Ishikawa (cell line): ENCODE data around the gene GNA14.

ENCODE experiments used
- CEBPB ChIP-seq: IDR thresholded peaks from 2 replicates; pipeline ENCODE4 v1.6.1; 2012
- CREB1 ChIP-seq: IDR thresholded peaks from 2 replicates; pipeline ENCODE4 v1.6.1; 2012; ENCODE audit warnings: low read depth
- EGR1 ChIP-seq: IDR thresholded peaks from 2 replicates; pipeline ENCODE4 v1.6.1; 2012
- EP300 ChIP-seq: IDR thresholded peaks from 2 replicates; pipeline ENCODE4 v1.6.1; 2012; ENCODE audit warnings: borderline replicate concordance
- FOXM1 ChIP-seq: IDR thresholded peaks from 2 replicates; pipeline ENCODE4 v1.6.1; 2012; ENCODE audit warnings: low read depth, borderline replicate concordance
- MAX ChIP-seq: IDR thresholded peaks from 2 replicates; pipeline ENCODE4 v1.6.1; 2012
- NFIC ChIP-seq: IDR thresholded peaks from 2 replicates; pipeline ENCODE4 v1.6.1; 2012
- RAD21 ChIP-seq: IDR thresholded peaks from 2 replicates; pipeline ENCODE4 v1.6.1; 2012; ENCODE audit warnings: low read depth
- REST ChIP-seq: IDR thresholded peaks from 2 replicates; pipeline ENCODE4 v1.6.1; 2012; ENCODE audit warnings: low read depth, mild to moderate bottlenecking
- TAF1 ChIP-seq: IDR thresholded peaks from 2 replicates; pipeline ENCODE4 v1.6.1; 2012; ENCODE audit warnings: low read depth, mild to moderate bottlenecking
- TCF12 ChIP-seq: IDR thresholded peaks from 2 replicates; pipeline ENCODE4 v1.6.1; 2012; ENCODE audit warnings: low read depth
- TEAD4 ChIP-seq: IDR thresholded peaks from 2 replicates; pipeline ENCODE4 v1.6.1; 2012
- USF1 ChIP-seq: IDR thresholded peaks from 2 replicates; pipeline ENCODE4 v1.6.1; 2012
- YY1 ChIP-seq: IDR thresholded peaks from 2 replicates; pipeline ENCODE4 v1.6.1; 2012; ENCODE audit warnings: low read depth
- ZBTB7A ChIP-seq: IDR thresholded peaks from 2 replicates; pipeline ENCODE4 v1.6.1; 2012; ENCODE audit warnings: low read depth

GNA14 gene

GRCh38 chr9:77593528-77593927 is 54.6 kb downstream of the GNA14 start:
- no peak for TF ChIP-seq TCF12
- no peak for TF ChIP-seq CEBPB
- no peak for TF ChIP-seq TAF1
- no peak for TF ChIP-seq EGR1
- TF ChIP-seq YY1, result no peak
- TF ChIP-seq CREB1, result no peak
- TF ChIP-seq REST, result no peak
- TF ChIP-seq USF1, result no peak
- no peak for TF ChIP-seq MAX
- no peak for TF ChIP-seq FOXM1
- TF ChIP-seq TEAD4, result no peak
- TF ChIP-seq NFIC, result no peak
- no peak for TF ChIP-seq ZBTB7A
- no peak for TF ChIP-seq EP300

- TF ChIP-seq FOXM1 (no peak), EP300 (no peak), MAX (no peak), YY1 (no peak), RAD21 (no peak), USF1 (no peak), TEAD4 (no peak), CREB1 (no peak), TCF12 (no peak), ZBTB7A (no peak), TAF1 (no peak), CEBPB (no peak)
These were observed 55.6 kb downstream of the GNA14 start for GRCh38 chr9:77592476-77592875.

- no peak for TF ChIP-seq EGR1
- no peak for TF ChIP-seq TCF12
- no peak for TF ChIP-seq RAD21
These were observed 58.9 kb downstream of the GNA14 start for GRCh38 chr9:77589046-77589795.

GRCh38 chr9:77588271-77588937 is 59.7 kb downstream of the GNA14 start:
- TF ChIP-seq FOXM1, result no peak
- TF ChIP-seq YY1, result no peak
- no peak for TF ChIP-seq CEBPB
- TF ChIP-seq TAF1, result no peak
- no peak for TF ChIP-seq TCF12
- TF ChIP-seq ZBTB7A, result no peak
- no peak for TF ChIP-seq RAD21
- TF ChIP-seq MAX, result no peak
- no peak for TF ChIP-seq CREB1
- no peak for TF ChIP-seq REST
- TF ChIP-seq EP300, result no peak
- TF ChIP-seq NFIC, result no peak
- no peak for TF ChIP-seq TEAD4
- no peak for TF ChIP-seq EGR1
- TF ChIP-seq USF1, result no peak

- no peak for TF ChIP-seq TEAD4
- TF ChIP-seq USF1, result no peak
- no peak for TF ChIP-seq YY1
- TF ChIP-seq RAD21, result no peak
These were observed 60.3 kb downstream of the GNA14 start for GRCh38 chr9:77587851-77588250.
